Measurements from ENCODE around the gene ATP8B4.

DNA sequence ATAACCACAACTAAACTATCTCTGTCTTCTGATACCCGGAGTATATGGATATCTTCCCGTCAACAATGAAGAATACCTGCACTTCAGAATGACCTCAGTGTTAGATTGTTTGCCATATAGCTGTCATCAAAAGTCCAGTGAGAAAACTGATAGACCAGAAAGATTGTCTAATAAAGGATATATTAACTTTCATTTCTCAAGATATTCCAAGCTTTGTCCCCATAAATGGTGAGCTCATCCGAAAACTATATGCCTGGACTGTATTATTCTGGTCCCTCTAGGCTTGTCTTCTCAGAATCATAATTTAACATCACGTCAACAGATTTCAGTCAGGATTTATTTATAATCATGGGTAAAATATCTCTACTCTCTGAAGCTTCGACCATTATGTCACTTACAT is 100.5 kb downstream of the ATP8B4 start:
- TF ChIP-seq, protein P1, sequence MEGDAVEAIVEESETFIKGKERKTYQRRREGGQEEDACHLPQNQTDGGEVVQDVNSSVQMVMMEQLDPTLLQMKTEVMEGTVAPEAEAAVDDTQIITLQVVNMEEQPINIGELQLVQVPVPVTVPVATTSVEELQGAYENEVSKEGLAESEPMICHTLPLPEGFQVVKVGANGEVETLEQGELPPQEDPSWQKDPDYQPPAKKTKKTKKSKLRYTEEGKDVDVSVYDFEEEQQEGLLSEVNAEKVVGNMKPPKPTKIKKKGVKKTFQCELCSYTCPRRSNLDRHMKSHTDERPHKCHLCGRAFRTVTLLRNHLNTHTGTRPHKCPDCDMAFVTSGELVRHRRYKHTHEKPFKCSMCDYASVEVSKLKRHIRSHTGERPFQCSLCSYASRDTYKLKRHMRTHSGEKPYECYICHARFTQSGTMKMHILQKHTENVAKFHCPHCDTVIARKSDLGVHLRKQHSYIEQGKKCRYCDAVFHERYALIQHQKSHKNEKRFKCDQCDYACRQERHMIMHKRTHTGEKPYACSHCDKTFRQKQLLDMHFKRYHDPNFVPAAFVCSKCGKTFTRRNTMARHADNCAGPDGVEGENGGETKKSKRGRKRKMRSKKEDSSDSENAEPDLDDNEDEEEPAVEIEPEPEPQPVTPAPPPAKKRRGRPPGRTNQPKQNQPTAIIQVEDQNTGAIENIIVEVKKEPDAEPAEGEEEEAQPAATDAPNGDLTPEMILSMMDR (IDR thresholded peaks at IDR 0.05), result no peak
- TF ChIP-seq POLR2A (IDR thresholded peaks at IDR 0.05), result no peak

Data from thyroid gland (tissue), 4 donors.